ENCODE results near the gene SF3A1. TPM values are rescaled to one million over a fixed set of nuclear protein-coding genes. Genes with fewer than 3 reads are reported as not detected.

Gene SF3A1
- total and polyA plus RNA-seq, 2 donors (not counting 1 experiment from before 2014, with no cell fraction given), result 17.0 to 22.9 TPM

DNA sequence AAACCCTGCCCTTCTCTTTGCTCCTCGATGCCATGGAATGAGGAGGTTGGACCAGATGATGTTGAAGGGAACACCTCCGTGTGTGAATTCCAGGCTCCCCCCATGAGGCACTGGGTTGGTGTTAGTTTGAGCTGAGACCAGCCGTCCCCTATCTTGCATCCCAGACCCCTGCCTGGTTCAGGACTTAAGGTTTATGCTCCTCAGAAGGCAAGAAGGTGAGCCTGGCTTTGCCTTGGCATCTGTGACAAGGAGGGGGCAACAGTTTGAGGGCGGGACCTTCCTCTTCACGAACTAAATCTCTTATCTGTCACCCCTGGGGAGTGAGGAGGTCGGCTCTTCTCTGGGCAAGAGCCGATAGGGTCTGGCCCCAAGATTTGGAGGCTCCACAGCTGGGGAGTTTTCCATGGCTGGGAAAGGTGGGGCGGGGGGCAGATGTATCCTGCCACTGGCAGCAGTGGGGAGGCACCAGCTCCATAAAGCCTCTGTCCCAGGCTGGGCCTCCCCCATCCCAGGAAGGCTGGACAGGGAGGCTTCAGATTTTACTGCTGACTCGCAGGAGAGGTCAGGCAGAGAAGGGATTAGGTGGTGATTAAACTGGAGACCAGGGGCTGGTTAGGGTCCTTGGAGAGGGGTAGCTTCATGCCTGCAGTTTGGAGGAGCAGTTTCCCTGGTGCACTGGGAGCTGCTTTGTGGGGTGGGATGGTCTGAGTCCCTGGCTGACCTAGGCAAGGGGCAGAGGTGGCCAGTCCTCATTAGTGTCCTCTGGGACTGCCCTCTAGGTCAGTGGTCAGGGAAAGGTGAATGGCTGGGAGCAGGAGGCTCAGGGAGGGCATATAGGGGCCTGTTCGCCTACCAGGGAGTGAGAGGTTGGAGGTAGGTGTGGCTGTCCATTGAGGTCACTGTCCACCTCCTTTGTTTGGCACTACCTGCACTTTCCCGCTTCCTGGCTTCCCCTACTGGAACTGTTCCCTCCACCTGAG lies 41.3 kb upstream of the SF3A1 start:
- peak overlapping the region; percentile 64 for H3K9ac ChIP-seq (ENCODE audit: insufficient read depth, low read length)
- H3K27me3 ChIP-seq (ENCODE audit: control insufficient read depth, insufficient read depth, low read length), result no peaks in the 10 kb centered on the region
- no peaks in the 10 kb centered on the region for H4K20me1 ChIP-seq (ENCODE audit: control insufficient read depth, extremely low read depth, insufficient read depth, low read length)
- peaks cover 22% of the 10 kb centered on the region for H3K79me2 ChIP-seq (ENCODE audit: control insufficient read depth, insufficient read depth, low read length)
- DNase-seq (ENCODE audit: low read depth in 2 of 2), result no peak
- no peak overlapping the region for H2AFZ ChIP-seq (ENCODE audit: low read length)
- H3K9me3 ChIP-seq (ENCODE audit: control insufficient read depth, insufficient read depth, low read depth, low read length), result no peaks in the 10 kb centered on the region
- H3K27ac ChIP-seq (ENCODE audit: insufficient read depth, low read length), result peak overlapping the region; percentile 41
- TF ChIP-seq EZH2 (IDR thresholded peaks at IDR 0.05; ENCODE audit: low read length, missing control alignments), result no peak
- TF ChIP-seq, protein P1, sequence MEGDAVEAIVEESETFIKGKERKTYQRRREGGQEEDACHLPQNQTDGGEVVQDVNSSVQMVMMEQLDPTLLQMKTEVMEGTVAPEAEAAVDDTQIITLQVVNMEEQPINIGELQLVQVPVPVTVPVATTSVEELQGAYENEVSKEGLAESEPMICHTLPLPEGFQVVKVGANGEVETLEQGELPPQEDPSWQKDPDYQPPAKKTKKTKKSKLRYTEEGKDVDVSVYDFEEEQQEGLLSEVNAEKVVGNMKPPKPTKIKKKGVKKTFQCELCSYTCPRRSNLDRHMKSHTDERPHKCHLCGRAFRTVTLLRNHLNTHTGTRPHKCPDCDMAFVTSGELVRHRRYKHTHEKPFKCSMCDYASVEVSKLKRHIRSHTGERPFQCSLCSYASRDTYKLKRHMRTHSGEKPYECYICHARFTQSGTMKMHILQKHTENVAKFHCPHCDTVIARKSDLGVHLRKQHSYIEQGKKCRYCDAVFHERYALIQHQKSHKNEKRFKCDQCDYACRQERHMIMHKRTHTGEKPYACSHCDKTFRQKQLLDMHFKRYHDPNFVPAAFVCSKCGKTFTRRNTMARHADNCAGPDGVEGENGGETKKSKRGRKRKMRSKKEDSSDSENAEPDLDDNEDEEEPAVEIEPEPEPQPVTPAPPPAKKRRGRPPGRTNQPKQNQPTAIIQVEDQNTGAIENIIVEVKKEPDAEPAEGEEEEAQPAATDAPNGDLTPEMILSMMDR (conservative IDR thresholded peaks at IDR 0.05 in 1 of 2, IDR thresholded peaks at IDR 0.05 in 1 of 2; ENCODE audit: low read depth in 1 of 2, low read length in 2 of 2), result no peak
- peaks cover 1% of the 10 kb centered on the region for H3K36me3 ChIP-seq (ENCODE audit: control insufficient read depth, insufficient read depth, low read length)
- H3K4me3 ChIP-seq (replicated peaks in 1 of 4; ENCODE audit: control extremely low read depth in 1 of 4, insufficient read depth in 1 of 4, low read depth in 3 of 4, low read length in 4 of 4), result peak overlapping the region; percentile 55 to 77 (median 66)
- H3K4me1 ChIP-seq (ENCODE audit: control insufficient read depth, extremely low read depth, insufficient read depth, low read length), result peaks cover 11% of the 10 kb centered on the region
- H3K4me2 ChIP-seq (ENCODE audit: extremely low read depth, insufficient read depth, low read length), result peak overlapping the region; percentile 69

DNA sequence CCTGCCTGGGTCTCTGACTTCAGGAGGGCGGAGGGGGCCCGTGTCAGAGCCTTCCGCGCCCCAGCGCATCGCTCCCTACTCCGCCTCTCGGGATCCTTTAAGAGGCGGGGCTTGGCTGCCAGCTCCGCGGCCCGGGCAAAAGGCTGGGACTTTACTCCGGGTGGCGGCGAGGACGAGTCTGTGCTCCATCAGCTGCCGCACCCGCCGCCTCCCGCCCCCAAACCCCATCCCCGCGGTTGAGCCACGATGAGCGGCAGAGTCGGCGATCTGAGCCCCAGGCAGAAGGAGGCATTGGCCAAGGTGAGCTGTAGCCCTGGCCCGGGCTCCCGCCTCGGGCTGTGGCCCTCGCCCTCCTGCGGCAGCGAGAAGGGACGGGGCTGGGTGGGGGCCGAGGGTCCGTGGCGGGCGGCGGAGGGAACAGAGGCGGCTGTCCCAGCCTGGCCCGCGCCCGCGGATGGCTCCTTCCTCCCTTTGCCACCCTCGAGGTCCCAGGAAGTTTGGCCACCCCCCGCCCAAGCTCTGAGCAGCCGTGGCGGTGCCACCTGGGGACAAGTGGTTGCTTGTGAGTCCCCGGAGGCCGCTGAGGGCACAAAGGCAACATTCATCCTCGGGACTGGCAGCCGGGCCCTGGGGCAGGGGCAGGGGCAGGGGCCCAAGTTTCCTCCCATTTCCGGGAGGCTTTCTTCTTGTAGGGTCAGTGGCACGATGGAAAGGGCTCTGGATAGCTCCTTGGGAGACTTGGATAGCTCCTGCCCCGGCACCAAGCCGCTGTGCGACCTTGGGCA lies 40.4 kb upstream of the SF3A1 start, which contains the start of gene SEC14L2:
SEC14L2 (plus strand) TSS at position 148 of the 785 bp plus-strand sequence; CDS start at position 247, 99 bp downstream.
- Histone ChIP-seq H3K9me3 (ENCODE audit: control insufficient read depth, insufficient read depth, low read depth, low read length) (no peaks in the 10 kb centered on the region), H4K20me1 (ENCODE audit: control insufficient read depth, extremely low read depth, insufficient read depth, low read length) (no peaks in the 10 kb centered on the region), H3K27ac (ENCODE audit: insufficient read depth, low read length) (peak within 1 kb of the TSS; percentile 41), H3K4me3 (replicated peaks in 1 of 4; ENCODE audit: control extremely low read depth in 1 of 4, insufficient read depth in 1 of 4, low read depth in 3 of 4, low read length in 4 of 4) (peak within 1 kb of the TSS; percentile 55 to 77 (median 66)), H3K4me1 (ENCODE audit: control insufficient read depth, extremely low read depth, insufficient read depth, low read length) (peaks cover 11% of the 10 kb centered on the region), H3K9ac (ENCODE audit: insufficient read depth, low read length) (peak within 1 kb of the TSS; percentile 64), H3K27me3 (ENCODE audit: control insufficient read depth, insufficient read depth, low read length) (no peaks in the 10 kb centered on the region), H3K4me2 (ENCODE audit: extremely low read depth, insufficient read depth, low read length) (peak within 1 kb of the TSS; percentile 69), H3K79me2 (ENCODE audit: control insufficient read depth, insufficient read depth, low read length) (peaks cover 22% of the 10 kb centered on the region), H3K36me3 (ENCODE audit: control insufficient read depth, insufficient read depth, low read length) (peaks cover 1% of the 10 kb centered on the region), H2AFZ (ENCODE audit: low read length) (peak within 1 kb of the TSS; percentile 47)
- peak; percentile 39 to 49 for DNase-seq (ENCODE audit: low read depth in 2 of 2)
- TF ChIP-seq, protein P1 (conservative IDR thresholded peaks at IDR 0.05 in 1 of 2, IDR thresholded peaks at IDR 0.05 in 1 of 2; ENCODE audit: low read depth in 1 of 2, low read length in 2 of 2), result no peak
- TF ChIP-seq EZH2 (IDR thresholded peaks at IDR 0.05; ENCODE audit: low read length, missing control alignments), result no peak

- Histone ChIP-seq H3K79me2 (ENCODE audit: control insufficient read depth, insufficient read depth, low read length) (peaks cover 14% of the 10 kb centered on the region), H3K27ac (ENCODE audit: insufficient read depth, low read length) (no peak overlapping the region), H3K4me2 (ENCODE audit: extremely low read depth, insufficient read depth, low read length) (no peak overlapping the region), H4K20me1 (ENCODE audit: control insufficient read depth, extremely low read depth, insufficient read depth, low read length) (no peaks in the 10 kb centered on the region), H3K36me3 (ENCODE audit: control insufficient read depth, insufficient read depth, low read length) (no peaks in the 10 kb centered on the region), H3K9ac (ENCODE audit: insufficient read depth, low read length) (no peak overlapping the region), H3K4me1 (ENCODE audit: control insufficient read depth, extremely low read depth, insufficient read depth, low read length) (peaks cover 10% of the 10 kb centered on the region), H3K27me3 (ENCODE audit: control insufficient read depth, insufficient read depth, low read length) (no peaks in the 10 kb centered on the region), H3K9me3 (ENCODE audit: control insufficient read depth, insufficient read depth, low read depth, low read length) (no peaks in the 10 kb centered on the region), H3K4me3 (replicated peaks in 1 of 4; ENCODE audit: control extremely low read depth in 1 of 4, insufficient read depth in 1 of 4, low read depth in 3 of 4, low read length in 4 of 4) (no peak overlapping the region), H2AFZ (ENCODE audit: low read length) (no peak overlapping the region)
- no peak for DNase-seq (ENCODE audit: low read depth in 2 of 2)
- no peak for TF ChIP-seq EZH2 (IDR thresholded peaks at IDR 0.05; ENCODE audit: low read length, missing control alignments)
- TF ChIP-seq, protein P1 (conservative IDR thresholded peaks at IDR 0.05 in 1 of 2, IDR thresholded peaks at IDR 0.05 in 1 of 2; ENCODE audit: low read depth in 1 of 2, low read length in 2 of 2), result no peak
These were observed 37.2 kb upstream of the SF3A1 start for GRCh38 chr22:30393885-30394284.

All from fibroblast of lung (primary cell).